HG03442 (cell line): Measurements from ENCODE around the gene IL17RA.

Source experiments
- ATAC-seq: cut with Tn5 transposase; IDR thresholded peaks from one replicate; pipeline ENCODE4 v1.9.1; 2021; ENCODE audit warnings: mild to moderate bottlenecking, moderate library complexity; ENCODE audit not compliant: unreplicated experiment

IL17RA gene

GRCh38 chr22:17105143-17106129 is 20.6 kb downstream of the IL17RA start:
- no peak for ATAC-seq

DNA sequence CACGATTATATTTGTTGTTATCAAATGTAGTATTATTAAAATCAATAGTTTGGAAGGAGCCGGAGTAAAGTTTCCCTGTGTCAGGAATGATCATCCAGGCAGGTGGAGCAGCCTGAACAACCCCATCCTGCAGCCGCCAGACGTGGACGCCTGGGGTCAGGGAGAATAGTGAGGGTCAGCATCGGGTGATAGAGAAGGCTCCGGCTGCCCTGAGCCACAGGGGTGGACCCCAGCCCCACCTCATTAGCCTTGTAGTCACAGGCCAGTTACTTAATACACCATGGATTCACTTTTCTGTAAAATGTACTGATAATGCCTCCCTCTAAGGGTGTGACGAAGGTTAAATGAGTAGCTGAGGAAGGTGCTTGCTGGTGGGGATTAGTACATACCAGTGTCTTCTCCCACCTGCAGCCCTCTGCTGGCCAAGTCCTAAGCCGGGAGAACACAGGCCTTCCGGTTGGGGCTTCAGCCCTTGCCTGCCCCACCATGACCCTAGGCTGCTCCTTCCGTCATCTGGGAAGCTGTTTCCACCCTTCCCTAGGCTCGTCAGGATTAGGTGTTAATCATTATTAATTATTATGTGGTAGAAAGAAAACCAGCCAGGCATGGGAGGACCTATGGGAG is 21.5 kb downstream of the IL17RA start:
- ATAC-seq, result no peak

DNA sequence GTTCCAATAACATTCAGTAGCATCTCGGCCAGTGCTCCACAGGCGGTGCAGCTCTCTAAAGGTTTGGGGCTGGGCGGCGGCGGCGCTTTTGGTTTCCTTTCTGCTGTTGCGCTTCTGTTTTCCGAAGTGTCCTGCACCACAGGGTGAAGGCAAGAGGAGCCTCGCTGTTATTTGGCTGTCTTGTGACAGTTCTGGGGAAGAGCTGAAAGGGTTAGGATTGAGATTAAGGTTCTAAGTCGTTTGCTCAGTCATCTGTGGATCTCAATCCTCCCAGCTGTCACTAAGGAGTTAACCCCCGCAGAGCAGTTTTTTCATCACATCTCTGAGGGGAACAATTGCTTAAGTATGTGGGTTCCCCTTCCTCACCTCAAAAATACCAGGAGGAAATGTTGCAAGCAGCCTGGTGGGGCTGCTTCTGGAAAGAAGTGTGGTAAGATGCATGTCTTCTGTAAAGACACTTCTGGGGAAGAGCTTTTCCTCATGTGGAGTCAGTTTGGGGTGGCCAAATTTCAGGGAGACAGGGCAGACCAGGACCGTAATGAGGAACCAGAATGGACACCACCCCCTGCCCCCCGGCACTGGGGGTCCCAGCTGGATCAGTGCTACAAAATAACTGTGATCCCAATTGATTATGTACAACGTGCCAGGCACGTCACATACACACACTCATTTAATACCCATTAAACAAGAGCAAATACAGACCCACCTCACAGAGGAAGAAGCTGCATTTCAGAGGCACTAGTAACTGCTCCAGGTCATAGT is 22.2 kb downstream of the IL17RA start:
- no peak for ATAC-seq

DNA sequence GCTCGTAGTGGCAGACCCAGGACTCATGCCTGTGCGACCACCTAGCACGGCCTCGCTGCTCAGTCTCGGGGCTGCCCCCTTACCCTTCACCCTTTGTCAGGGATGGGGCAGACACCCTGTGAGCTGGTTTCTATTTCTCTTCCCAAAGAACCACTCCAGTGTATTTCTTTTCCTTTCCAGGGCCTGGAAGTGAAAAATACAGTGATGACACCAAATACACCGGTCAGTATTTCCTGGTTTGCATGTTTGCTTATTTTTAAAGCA is 22.7 kb downstream of the IL17RA start:
- ATAC-seq, result no peak

DNA sequence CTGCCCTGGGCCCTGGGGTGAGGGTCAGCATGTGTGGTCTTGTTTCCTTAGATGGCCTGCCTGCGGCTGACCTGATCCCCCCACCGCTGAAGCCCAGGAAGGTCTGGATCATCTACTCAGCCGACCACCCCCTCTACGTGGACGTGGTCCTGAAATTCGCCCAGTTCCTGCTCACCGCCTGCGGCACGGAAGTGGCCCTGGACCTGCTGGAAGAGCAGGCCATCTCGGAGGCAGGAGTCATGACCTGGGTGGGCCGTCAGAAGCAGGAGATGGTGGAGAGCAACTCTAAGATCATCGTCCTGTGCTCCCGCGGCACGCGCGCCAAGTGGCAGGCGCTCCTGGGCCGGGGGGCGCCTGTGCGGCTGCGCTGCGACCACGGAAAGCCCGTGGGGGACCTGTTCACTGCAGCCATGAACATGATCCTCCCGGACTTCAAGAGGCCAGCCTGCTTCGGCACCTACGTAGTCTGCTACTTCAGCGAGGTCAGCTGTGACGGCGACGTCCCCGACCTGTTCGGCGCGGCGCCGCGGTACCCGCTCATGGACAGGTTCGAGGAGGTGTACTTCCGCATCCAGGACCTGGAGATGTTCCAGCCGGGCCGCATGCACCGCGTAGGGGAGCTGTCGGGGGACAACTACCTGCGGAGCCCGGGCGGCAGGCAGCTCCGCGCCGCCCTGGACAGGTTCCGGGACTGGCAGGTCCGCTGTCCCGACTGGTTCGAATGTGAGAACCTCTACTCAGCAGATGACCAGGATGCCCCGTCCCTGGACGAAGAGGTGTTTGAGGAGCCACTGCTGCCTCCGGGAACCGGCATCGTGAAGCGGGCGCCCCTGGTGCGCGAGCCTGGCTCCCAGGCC is 23.7 kb downstream of the IL17RA start:
- no peak for ATAC-seq

GRCh38 chr22:17109113-17109865 is 24.5 kb downstream of the IL17RA start:
- no peak for ATAC-seq

DNA sequence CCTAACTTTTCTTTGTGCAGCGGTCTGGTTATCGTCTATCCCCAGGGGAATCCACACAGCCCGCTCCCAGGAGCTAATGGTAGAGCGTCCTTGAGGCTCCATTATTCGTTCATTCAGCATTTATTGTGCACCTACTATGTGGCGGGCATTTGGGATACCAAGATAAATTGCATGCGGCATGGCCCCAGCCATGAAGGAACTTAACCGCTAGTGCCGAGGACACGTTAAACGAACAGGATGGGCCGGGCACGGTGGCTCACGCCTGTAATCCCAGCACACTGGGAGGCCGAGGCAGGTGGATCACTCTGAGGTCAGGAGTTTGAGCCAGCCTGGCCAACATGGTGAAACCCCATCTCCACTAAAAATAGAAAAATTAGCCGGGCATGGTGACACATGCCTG is 25.2 kb downstream of the IL17RA start:
- ATAC-seq, result no peak

- no peak for ATAC-seq
Measured at GRCh38 chr22:17110791-17111550, 26.2 kb downstream of the IL17RA start.

DNA sequence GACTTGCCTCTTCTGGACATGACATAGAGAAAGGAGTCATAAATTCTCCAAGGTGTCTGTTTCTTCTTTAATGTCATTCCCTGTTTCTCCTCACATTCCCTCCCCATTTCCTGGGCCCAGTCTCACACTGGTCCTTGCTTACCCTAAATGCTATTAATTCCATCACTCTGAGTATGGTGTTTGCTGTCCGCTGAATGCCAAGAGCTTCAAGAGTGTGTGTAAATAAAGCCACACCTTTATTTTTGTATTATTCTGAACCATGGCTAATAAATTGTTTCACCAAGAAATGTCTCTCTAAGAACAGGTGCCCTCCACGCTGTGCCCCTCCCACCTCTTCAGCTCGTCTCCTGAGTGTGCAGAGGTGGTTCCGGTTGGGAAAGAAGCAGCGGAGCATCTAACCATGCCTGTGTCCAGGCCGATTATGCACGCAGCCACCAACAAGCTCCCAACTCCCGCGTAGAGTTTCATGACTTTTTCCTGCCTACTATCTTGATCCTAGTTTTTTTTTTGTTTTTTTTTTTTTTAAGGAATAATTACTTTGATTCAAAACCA is 27.8 kb downstream of the IL17RA start:
- ATAC-seq, result no peak

DNA sequence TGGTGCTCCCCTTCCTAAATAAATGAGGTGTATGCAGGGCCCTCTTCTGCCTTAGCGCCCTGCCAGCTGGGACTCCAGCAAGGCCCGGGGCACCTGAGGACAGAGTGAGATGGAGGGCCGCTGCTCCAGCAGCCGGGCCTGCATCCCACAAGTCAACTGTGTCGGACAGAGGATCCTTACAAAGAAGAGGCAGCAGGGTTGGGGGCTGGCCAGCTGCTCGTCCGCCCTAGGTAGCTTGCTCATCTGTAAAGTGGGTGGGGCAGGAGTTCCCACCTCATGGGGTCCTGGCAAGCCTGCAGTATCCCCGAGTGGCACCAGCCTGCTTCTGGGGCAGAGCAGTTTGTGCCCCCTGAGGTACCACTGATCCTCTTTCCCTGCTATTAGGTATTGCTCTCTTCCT is 28.8 kb downstream of the IL17RA start:
- no peak for ATAC-seq

GRCh38 chr22:17114173-17114897 is 29.5 kb downstream of the IL17RA start:
- no peak for ATAC-seq

- no peak for ATAC-seq
Measured at GRCh38 chr22:17114898-17115235, 30.1 kb downstream of the IL17RA start.

DNA sequence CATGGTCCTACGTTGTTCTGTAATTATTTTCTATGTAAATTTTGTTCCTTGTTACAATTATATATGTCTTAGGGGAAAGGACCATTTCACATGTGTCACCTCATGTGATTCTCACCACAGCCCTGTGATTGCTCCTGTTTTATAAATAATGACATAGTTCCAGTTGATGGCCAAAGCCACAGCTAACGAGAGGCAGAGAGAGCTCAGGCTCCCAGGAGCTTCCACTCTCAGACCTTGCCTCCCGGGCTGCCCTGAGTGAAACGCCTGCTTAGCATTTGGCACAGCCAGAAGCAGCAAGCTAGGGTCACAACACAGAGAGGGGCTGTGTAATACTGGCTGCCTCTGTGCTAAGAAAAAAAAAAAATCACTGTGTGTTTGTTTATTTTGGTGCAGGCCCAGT is 30.4 kb downstream of the IL17RA start:
- no peak for ATAC-seq

- no peak for ATAC-seq
Measured at GRCh38 chr22:17115945-17116565, 31.3 kb downstream of the IL17RA start.

DNA sequence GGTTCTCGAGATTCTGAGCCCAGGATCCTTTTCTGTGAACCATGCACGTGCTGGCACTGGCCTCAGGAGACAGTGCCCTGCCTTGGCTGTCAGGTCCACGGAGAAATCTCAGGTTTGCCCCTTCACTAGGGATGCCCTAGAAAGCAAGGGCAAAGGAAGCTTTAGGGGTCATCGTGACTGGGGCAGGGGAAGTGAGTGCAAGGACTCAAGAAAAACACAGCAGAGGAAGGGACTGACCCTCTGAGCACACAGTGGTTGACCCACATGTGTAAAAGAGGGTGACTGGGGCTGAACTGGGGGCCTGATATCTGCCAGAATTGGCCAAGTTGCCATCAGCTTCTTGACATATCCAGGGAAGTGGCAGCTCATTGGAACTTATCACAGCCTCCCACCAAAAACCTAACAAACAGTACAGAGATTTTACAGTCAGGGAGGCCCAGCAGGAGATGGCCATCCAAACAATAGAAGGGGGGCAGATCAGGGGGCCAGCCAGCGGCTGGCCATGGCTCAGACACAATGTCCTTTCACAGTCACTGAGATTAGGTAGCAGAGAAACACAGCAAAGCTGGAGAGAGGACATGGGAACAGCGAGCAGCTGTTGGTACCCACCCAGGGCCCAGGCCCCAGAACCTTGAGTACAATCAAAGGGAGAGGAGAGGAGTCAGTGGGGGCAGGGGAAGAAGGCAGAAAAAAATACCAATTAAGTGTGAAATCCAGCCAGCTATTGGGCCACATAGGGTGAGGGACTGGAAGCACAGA is 32.0 kb downstream of the IL17RA start:
- no peak for ATAC-seq

DNA sequence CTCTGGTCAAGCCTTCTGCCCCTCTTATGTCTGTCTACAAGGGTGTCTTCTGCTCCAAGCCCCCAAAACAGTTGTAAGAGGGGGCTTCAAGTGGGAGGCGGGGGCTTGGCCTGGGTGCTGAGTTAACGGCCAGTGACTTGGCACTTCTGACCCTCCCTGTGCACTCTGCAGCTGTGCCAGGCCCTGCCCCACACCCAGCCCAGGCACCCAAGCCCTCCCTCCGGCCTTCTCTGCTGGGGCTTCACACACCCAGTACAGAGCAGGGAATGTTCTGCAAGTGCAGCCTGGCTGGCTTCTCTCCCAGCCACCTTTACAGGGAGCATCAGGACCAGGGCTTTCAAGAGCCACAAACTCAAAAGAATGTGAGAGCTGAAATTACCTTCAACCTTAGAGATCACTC is 32.6 kb downstream of the IL17RA start:
- ATAC-seq, result no peak

DNA sequence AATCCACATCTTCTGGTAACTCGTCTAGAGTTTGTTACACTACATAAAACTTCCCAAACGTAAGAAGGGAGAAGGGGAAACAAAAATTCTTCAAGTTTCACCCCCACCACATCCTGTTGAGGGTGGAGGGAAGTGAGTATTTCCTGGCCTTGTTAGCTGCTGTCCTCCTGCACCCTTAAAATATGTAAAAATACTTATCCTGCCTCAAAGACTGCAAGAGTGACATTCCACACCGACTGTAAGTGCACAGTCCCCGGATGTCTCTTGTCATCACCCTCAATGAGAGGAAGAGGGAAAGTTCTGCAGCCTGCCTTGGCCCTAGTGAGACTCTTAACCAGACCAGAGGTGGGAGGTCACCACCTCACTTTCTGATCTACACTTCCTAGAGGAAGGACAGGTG is 33.1 kb downstream of the IL17RA start:
- no peak for ATAC-seq
